SH-SY5Y (cell line): ENCODE results near the gene KCNK2.

Experiments
- GATA2 ChIP-seq: IDR thresholded peaks from 2 replicates; pipeline ENCODE4 v1.6.1; 2011; ENCODE audit warnings: mild to moderate bottlenecking, low read depth, low read length
- GATA3 ChIP-seq: IDR thresholded peaks from 2 replicates; pipeline ENCODE4 v1.6.1; 2011; ENCODE audit warnings: low read depth, mild to moderate bottlenecking, low read length, moderate library complexity

- TF ChIP-seq GATA2 = no peak
- TF ChIP-seq GATA3 = no peak
These were observed 11.5 kb upstream of the KCNK2 start for GRCh38 chr1:215071078-215071477.
